Epithelial cell of esophagus (primary cell): ENCODE measurements around the gene ZNF516.

Experiments used
- DNase-seq: peaks from one replicate; pipeline ENCODE4 v3.0.0; 2010; ENCODE audit warnings: low read depth
- H3K4me3 ChIP-seq: 2 replicates; pipeline ENCODE4 v1.5.1; 2011; ENCODE audit warnings: mild to moderate bottlenecking, low read length, control low read depth
- TF ChIP-seq, protein P1 (sequence below): IDR thresholded peaks from 2 replicates; pipeline ENCODE4 v1.5.1; 2011; ENCODE audit warnings: low read depth, mild to moderate bottlenecking, low read length, control low read depth, inconsistent platforms; ENCODE audit not compliant: insufficient read depth; ENCODE audit errors: missing control alignments

The ZNF516 gene

DNA sequence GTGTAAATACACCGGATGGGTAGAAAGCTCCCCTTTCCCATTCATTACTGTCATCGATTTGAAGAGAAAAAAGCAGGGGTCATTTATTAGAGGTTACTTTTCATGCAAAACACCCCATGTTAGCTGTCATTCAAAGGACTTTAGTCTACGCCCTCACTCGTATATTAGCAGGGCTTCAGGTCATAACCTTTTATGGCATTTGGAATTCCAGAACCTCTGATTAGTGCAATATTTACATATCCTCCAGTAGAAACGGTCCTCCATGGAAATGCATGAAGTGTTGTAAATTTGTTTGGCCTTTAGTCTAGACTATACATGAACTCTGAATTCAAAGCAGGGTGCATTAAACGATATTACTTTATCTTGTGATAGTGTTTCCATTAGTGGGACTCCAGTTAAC is 180.5 kb downstream of the ZNF516 start:
- TF ChIP-seq, protein P1, sequence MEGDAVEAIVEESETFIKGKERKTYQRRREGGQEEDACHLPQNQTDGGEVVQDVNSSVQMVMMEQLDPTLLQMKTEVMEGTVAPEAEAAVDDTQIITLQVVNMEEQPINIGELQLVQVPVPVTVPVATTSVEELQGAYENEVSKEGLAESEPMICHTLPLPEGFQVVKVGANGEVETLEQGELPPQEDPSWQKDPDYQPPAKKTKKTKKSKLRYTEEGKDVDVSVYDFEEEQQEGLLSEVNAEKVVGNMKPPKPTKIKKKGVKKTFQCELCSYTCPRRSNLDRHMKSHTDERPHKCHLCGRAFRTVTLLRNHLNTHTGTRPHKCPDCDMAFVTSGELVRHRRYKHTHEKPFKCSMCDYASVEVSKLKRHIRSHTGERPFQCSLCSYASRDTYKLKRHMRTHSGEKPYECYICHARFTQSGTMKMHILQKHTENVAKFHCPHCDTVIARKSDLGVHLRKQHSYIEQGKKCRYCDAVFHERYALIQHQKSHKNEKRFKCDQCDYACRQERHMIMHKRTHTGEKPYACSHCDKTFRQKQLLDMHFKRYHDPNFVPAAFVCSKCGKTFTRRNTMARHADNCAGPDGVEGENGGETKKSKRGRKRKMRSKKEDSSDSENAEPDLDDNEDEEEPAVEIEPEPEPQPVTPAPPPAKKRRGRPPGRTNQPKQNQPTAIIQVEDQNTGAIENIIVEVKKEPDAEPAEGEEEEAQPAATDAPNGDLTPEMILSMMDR: no peak
- DNase-seq: no peak
- no peak overlapping the region for H3K4me3 ChIP-seq

GRCh38 chr18:76314015-76314414 is 181.0 kb downstream of the ZNF516 start:
- DNase-seq: no peak
- no peak overlapping the region for H3K4me3 ChIP-seq
- TF ChIP-seq, protein P1: no peak
